ENCODE measurements around the gene PRKCZ. TPM values are rescaled to one million over a fixed set of nuclear protein-coding genes. Genes with fewer than 3 reads are reported as not detected.
A peak's percentile ranks its signal among the peaks of the same experiment; 100 is the strongest.

The PRKCZ gene
- total RNA-seq, 1 donor from 2014 or later, result 7.8 TPM

DNA sequence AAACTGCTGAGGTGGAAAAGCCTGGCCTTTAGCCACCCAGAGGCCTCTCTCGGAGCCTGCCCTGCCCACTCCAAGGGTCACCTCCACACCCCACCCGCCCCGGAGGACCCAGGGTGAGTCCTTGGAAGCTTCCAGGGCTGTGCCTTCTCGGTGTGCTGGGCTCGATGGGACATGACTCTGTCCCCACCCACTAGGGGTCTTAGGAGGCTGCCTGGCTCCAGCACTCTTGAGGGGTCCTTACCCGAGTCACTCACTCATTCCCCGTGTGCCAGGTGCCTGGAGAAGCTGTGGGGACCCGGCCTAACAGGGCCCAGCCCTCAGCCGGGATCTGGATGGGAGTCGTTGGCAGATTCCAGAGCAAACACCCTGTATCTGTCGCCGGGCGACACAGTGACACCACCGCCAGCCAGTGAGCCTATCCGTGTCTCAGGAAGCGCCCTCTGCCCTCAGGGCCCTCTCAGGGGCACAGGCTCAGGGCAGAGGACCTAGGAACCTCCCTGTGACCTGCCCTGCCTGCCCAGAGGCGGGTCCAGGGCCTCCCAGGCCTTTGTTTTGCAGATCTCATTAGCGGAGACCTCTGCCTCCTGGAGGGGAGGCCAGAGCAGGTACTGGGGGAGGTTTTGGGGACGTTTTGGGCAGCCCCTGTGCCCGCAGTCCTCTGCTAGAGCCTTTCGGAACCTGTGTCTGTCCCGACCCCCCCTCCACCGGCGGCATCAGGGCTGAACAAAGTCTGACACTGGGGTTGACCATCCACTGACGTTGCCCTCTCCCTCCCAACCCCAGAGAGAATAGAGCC lies 3.1 kb upstream of the PRKCZ start:
- Mint-ChIP-seq H3K4me3 (ENCODE audit: unreplicated experiment) (no peak overlapping the region), H3K36me3 (ENCODE audit: low read depth) (no peaks in the 10 kb centered on the region), H3K4me1 (ENCODE audit: low read depth) (peaks cover 4% of the 10 kb centered on the region), H3K27me3 (ENCODE audit: low read depth) (peaks cover 30% of the 10 kb centered on the region), H3K9me3 (ENCODE audit: low read depth) (no peaks in the 10 kb centered on the region), H3K27ac (ENCODE audit: unreplicated experiment) (no peak overlapping the region)
- no peak for DNase-seq (ENCODE audit: low spot score)
- no peak for TF ChIP-seq CTCF (IDR thresholded peaks at IDR 0.05)

DNA sequence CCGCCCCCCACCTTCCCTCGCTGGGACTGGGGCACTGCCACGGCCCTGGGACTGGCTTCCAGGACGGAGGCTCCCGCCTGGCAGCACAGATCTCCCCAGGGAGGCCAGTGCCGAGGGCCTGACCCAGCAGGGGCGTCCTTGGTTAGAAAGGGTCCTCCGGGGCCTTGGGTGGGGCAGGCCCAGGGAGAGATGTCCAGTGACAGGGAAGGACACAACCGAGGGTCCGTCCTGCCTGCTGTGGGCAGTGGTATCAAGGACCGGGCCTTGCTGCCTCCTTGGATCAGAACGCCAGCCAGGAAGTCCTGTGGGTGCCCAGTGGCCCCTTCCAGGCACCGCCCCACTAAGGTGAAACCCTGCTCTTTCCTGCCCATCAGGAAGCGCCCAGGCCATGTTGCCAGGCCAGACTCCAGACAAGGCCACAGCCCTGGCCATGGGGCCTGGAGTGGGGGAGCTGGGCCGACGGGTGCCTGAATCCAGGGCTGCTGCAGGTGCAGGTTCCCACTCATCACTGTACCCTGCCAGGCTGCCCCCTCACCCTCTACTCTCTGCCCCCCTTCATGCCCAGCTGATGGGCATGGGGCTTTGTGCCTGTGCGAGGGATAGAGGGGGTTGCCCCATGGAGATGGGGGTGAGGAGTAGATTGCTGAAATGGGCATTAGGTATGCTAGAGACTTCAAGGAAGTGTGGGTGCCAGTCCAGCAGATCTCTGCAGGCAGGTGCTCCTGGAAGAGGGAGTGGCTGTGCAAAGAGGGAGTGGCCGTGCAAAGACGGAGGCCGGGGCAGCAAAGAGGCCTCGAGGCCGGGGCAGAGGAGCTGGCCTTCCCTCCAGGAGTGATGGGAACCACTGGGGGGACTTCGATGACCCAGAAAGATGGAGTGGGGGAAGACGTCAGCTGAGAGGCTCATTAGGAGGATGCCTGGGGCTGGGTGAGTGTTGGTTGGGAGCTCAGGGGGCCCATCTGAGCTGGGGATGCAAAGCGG lies 2.2 kb upstream of the PRKCZ start:
- H3K27ac Mint-ChIP-seq (ENCODE audit: unreplicated experiment), result no peak overlapping the region
- no peaks in the 10 kb centered on the region for H3K36me3 Mint-ChIP-seq (ENCODE audit: low read depth)

GRCh38 chr1:2049225-2049717 lies 940 bp upstream of the PRKCZ start:
- no peak for DNase-seq (ENCODE audit: low spot score)
- Mint-ChIP-seq H3K4me3 (ENCODE audit: unreplicated experiment) (peak overlapping the region; percentile 53), H3K27me3 (ENCODE audit: low read depth) (peaks cover 30% of the 10 kb centered on the region), H3K27ac (ENCODE audit: unreplicated experiment) (no peak overlapping the region), H3K4me1 (ENCODE audit: low read depth) (peaks cover 4% of the 10 kb centered on the region), H3K36me3 (ENCODE audit: low read depth) (no peaks in the 10 kb centered on the region), H3K9me3 (ENCODE audit: low read depth) (no peaks in the 10 kb centered on the region)
- TF ChIP-seq CTCF (IDR thresholded peaks at IDR 0.05), result peak; percentile 57

More for the DNA sequence above, 2.2 kb upstream of the PRKCZ start:
- H3K4me3 Mint-ChIP-seq (ENCODE audit: unreplicated experiment), result no peak overlapping the region
- DNase-seq (ENCODE audit: low spot score), result no peak
- no peaks in the 10 kb centered on the region for H3K9me3 Mint-ChIP-seq (ENCODE audit: low read depth)
- H3K4me1 Mint-ChIP-seq (ENCODE audit: low read depth), result peaks cover 4% of the 10 kb centered on the region
- peaks cover 34% of the 10 kb centered on the region for H3K27me3 Mint-ChIP-seq (ENCODE audit: low read depth)
- TF ChIP-seq CTCF (IDR thresholded peaks at IDR 0.05), result no peak

DNA sequence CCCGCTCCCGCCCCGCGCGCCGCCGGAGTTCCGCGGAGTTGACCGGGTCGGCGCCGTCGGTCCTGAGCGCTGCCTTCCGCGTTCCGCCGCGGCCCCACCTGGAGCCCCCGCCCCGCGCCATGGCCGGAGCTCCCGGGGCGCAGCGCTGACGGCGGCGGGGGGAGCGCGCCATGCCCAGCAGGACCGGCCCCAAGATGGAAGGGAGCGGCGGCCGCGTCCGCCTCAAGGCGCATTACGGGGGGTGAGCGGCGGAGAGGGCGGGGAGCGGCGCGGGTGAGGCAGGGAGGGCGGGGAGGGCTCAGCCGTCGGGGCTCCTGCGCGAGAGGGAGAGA lies 216 bp downstream of the PRKCZ start:
- Mint-ChIP-seq H3K36me3 (ENCODE audit: low read depth) (no peaks in the 10 kb centered on the region), H3K4me3 (ENCODE audit: unreplicated experiment) (no peak overlapping the region), H3K27me3 (ENCODE audit: low read depth) (peaks cover 30% of the 10 kb centered on the region), H3K4me1 (ENCODE audit: low read depth) (peaks cover 4% of the 10 kb centered on the region), H3K27ac (ENCODE audit: unreplicated experiment) (no peak overlapping the region), H3K9me3 (ENCODE audit: low read depth) (no peaks in the 10 kb centered on the region)
- no peak for TF ChIP-seq CTCF (IDR thresholded peaks at IDR 0.05)
- DNase-seq (ENCODE audit: low spot score), result no peak

Data from chondrocyte (in vitro differentiated cells).